Activated CD4-positive, alpha-beta memory T cell treated with anti-CD3 and anti-CD28 coated beads for 36 hours (primary cell): ENCODE data around the gene TADA3. TPM values are rescaled to one million over a fixed set of nuclear protein-coding genes. Genes with fewer than 3 reads are reported as not detected.

ENCODE experiments used
- CTCF ChIA-PET: fragments of 350-600 bp; sonication (Branson Sonifier 250); formaldehyde crosslinking; loops from one replicate; lab custom pipeline; 2021; ENCODE audit warnings: antibody characterized with exemption, inconsistent platforms; lab: Charles Lee
- POLR2A ChIA-PET: fragments of 350-600 bp; sonication (Branson Sonifier 250); formaldehyde crosslinking; loops from one replicate; lab custom pipeline; 2021; ENCODE audit warnings: antibody characterized with exemption; lab: Charles Lee
- DNase-seq: peaks from one replicate; pipeline ENCODE4 v3.0.0-alpha.2; 2020
- H3K27ac Mint-ChIP-seq: one replicate; pipeline ENCODE4 v1.8.0; 2021; ENCODE audit warnings: mixed read lengths
- H3K27me3 Mint-ChIP-seq: one replicate; pipeline ENCODE4 v1.8.0; 2021; ENCODE audit warnings: mixed read lengths
- H3K36me3 Mint-ChIP-seq: one replicate; pipeline ENCODE4 v1.8.0; 2021; ENCODE audit warnings: mixed read lengths
- H3K4me1 Mint-ChIP-seq: one replicate; pipeline ENCODE4 v1.8.0; 2021; ENCODE audit warnings: low read depth, mixed read lengths
- H3K4me3 Mint-ChIP-seq: one replicate; pipeline ENCODE4 v1.8.0; 2021; ENCODE audit warnings: mild to moderate bottlenecking, mixed read lengths
- H3K9me3 Mint-ChIP-seq: one replicate; pipeline ENCODE4 v1.8.0; 2021; ENCODE audit warnings: mixed read lengths
- intact Hi-C: fragments of 100-400 bp; cut with micrococcal nuclease; formaldehyde crosslinking; loops from one replicate; pipeline ENCODE4 v1.15.1; 2023
- total RNA-seq, 2 experiments: library from RNA; stranded (reverse); gene quantifications; one replicate each; pipeline ENCODE4 v1.2.3, GENCODE V29; 2021

TADA3 gene
- total RNA-seq, 2 experiments from 2014 or later: 86.9 to 92.1 TPM

- POLR2A ChIA-PET: no interaction called here
- CTCF ChIA-PET: no interaction called here
- H3K4me1 Mint-ChIP-seq: no peaks in the 10 kb centered on the region
- intact Hi-C loops: no loop called here
- no peak overlapping the region for H3K27ac Mint-ChIP-seq
- H3K36me3 Mint-ChIP-seq: peaks cover 2% of the 10 kb centered on the region
- no peak overlapping the region for H3K4me3 Mint-ChIP-seq
- no peak for DNase-seq
- no peaks in the 10 kb centered on the region for H3K9me3 Mint-ChIP-seq
- no peaks in the 10 kb centered on the region for H3K27me3 Mint-ChIP-seq
These were observed 33.3 kb upstream of the TADA3 start for GRCh38 chr3:9825451-9826040.

GRCh38 chr3:9820946-9821345 lies 28.7 kb upstream of the TADA3 start:
- no peaks in the 10 kb centered on the region for H3K4me1 Mint-ChIP-seq
- no peak overlapping the region for H3K27ac Mint-ChIP-seq
- intact Hi-C loops: no loop called here
- H3K9me3 Mint-ChIP-seq: no peaks in the 10 kb centered on the region
- H3K27me3 Mint-ChIP-seq: no peaks in the 10 kb centered on the region
- H3K4me3 Mint-ChIP-seq: no peak overlapping the region
- POLR2A ChIA-PET: no interaction called here
- H3K36me3 Mint-ChIP-seq: peaks cover 4% of the 10 kb centered on the region
- DNase-seq: no peak
- CTCF ChIA-PET: no interaction called here

GRCh38 chr3:9820543-9820942 lies 28.3 kb upstream of the TADA3 start:
- CTCF ChIA-PET: no interaction called here
- Mint-ChIP-seq H3K27me3 (no peaks in the 10 kb centered on the region), H3K4me3 (no peak overlapping the region), H3K4me1 (no peaks in the 10 kb centered on the region), H3K36me3 (peaks cover 4% of the 10 kb centered on the region), H3K27ac (no peak overlapping the region), H3K9me3 (no peaks in the 10 kb centered on the region)
- intact Hi-C loops: no loop called here
- DNase-seq: no peak
- POLR2A ChIA-PET: no interaction called here

GRCh38 chr3:9818666-9819335 lies 26.5 kb upstream of the TADA3 start:
- no peak for DNase-seq
- no peak overlapping the region for H3K27ac Mint-ChIP-seq
- peaks cover 4% of the 10 kb centered on the region for H3K36me3 Mint-ChIP-seq
- intact Hi-C loops: no loop called here
- no peaks in the 10 kb centered on the region for H3K9me3 Mint-ChIP-seq
- H3K4me1 Mint-ChIP-seq: no peaks in the 10 kb centered on the region
- H3K27me3 Mint-ChIP-seq: no peaks in the 10 kb centered on the region
- ChIA-PET POLR2A (no interaction called here), CTCF (no interaction called here)
- H3K4me3 Mint-ChIP-seq: no peak overlapping the region

GRCh38 chr3:9817436-9817835 lies 25.2 kb upstream of the TADA3 start:
- Mint-ChIP-seq H3K4me1 (no peaks in the 10 kb centered on the region), H3K27ac (no peak overlapping the region), H3K27me3 (no peaks in the 10 kb centered on the region), H3K4me3 (no peak overlapping the region), H3K9me3 (no peaks in the 10 kb centered on the region), H3K36me3 (peaks cover 7% of the 10 kb centered on the region)
- DNase-seq: no peak
- POLR2A ChIA-PET: no interaction called here
- intact Hi-C loops: no loop called here
- CTCF ChIA-PET: interaction anchor here (1.0 to 1.2 kb wide), 2 partner anchors 9 to 10 kb away, joined by 3 read pairs; no protein-coding TSS in a partner anchor

GRCh38 chr3:9815986-9816385 lies 23.7 kb upstream of the TADA3 start:
- Mint-ChIP-seq H3K27ac (no peak overlapping the region), H3K4me1 (peaks cover 3% of the 10 kb centered on the region), H3K4me3 (no peak overlapping the region), H3K27me3 (no peaks in the 10 kb centered on the region), H3K9me3 (no peaks in the 10 kb centered on the region), H3K36me3 (peaks cover 16% of the 10 kb centered on the region)
- POLR2A ChIA-PET: no interaction called here
- CTCF ChIA-PET: no interaction called here
- intact Hi-C loops: no loop called here
- DNase-seq: no peak

GRCh38 chr3:9812870-9813483 lies 20.7 kb upstream of the TADA3 start:
- no peaks in the 10 kb centered on the region for H3K27me3 Mint-ChIP-seq
- H3K27ac Mint-ChIP-seq: no peak overlapping the region
- H3K4me3 Mint-ChIP-seq: no peak overlapping the region
- ChIA-PET POLR2A (interaction anchor here (1.5 to 1.7 kb wide), 2 partner anchors 19 to 20 kb away, joined by 3 to 5 read pairs; partner anchors contain the start of genes ARPC4 and TADA3), CTCF (no interaction called here)
- intact Hi-C loops: no loop called here
- H3K36me3 Mint-ChIP-seq: peaks cover 16% of the 10 kb centered on the region
- H3K9me3 Mint-ChIP-seq: no peaks in the 10 kb centered on the region
- peaks cover 20% of the 10 kb centered on the region for H3K4me1 Mint-ChIP-seq
- DNase-seq: no peak

GRCh38 chr3:9810846-9811245 lies 18.6 kb upstream of the TADA3 start:
- CTCF ChIA-PET: no interaction called here
- intact Hi-C loops: no loop called here
- H3K4me3 Mint-ChIP-seq: peak overlapping the region; percentile 57
- POLR2A ChIA-PET: no interaction called here
- H3K27ac Mint-ChIP-seq: no peak overlapping the region
- no peaks in the 10 kb centered on the region for H3K9me3 Mint-ChIP-seq
- H3K4me1 Mint-ChIP-seq: peaks cover 30% of the 10 kb centered on the region
- DNase-seq: no peak
- H3K27me3 Mint-ChIP-seq: no peaks in the 10 kb centered on the region
- H3K36me3 Mint-ChIP-seq: peaks cover 28% of the 10 kb centered on the region

- Mint-ChIP-seq H3K27me3 (no peaks in the 10 kb centered on the region), H3K36me3 (peaks cover 30% of the 10 kb centered on the region), H3K27ac (no peak overlapping the region), H3K4me1 (peaks cover 30% of the 10 kb centered on the region), H3K9me3 (no peaks in the 10 kb centered on the region), H3K4me3 (peak overlapping the region; percentile 57)
- ChIA-PET CTCF (interaction anchor here (1.0 to 1.6 kb wide), 2 partner anchors 18 to 83 kb away, joined by 4 read pairs; partner anchors contain the start of gene ARPC4), POLR2A (interaction anchor here (0.5 kb wide), 1 partner anchor 86 kb away, joined by 4 read pairs; no protein-coding TSS in a partner anchor)
- DNase-seq: no peak
- intact Hi-C loops: no loop called here
These were observed 18.1 kb upstream of the TADA3 start for GRCh38 chr3:9810433-9810770.

- DNase-seq: peak; percentile 55
- ChIA-PET CTCF (interaction anchor here (1.0 to 1.6 kb wide), 2 partner anchors 17 to 83 kb away, joined by 4 read pairs; partner anchors contain the start of gene ARPC4), POLR2A (interaction anchor here (0.5 to 2.2 kb wide), 4 partner anchors 17 to 123 kb away, joined by 3 to 10 read pairs (median 4); partner anchors contain the start of genes ARPC4, CAMK1 and TADA3)
- peak within 1 kb of the TSS; percentile 83 for H3K27ac Mint-ChIP-seq
- H3K9me3 Mint-ChIP-seq: no peaks in the 10 kb centered on the region
- intact Hi-C loops: loop anchor here (5.0 kb wide), 1 partner anchor 107 kb away; the partner anchor contains the start of gene IL17RC
- H3K4me1 Mint-ChIP-seq: peaks cover 30% of the 10 kb centered on the region
- H3K4me3 Mint-ChIP-seq: peak within 1 kb of the TSS; percentile 81
- no peaks in the 10 kb centered on the region for H3K27me3 Mint-ChIP-seq
- H3K36me3 Mint-ChIP-seq: peaks cover 36% of the 10 kb centered on the region
These were observed 17.6 kb upstream of the TADA3 start, which contains the start of gene TTLL3 for GRCh38 chr3:9809615-9810432. Gene TTLL3 (plus strand): TSS chr3:9810262. CDS start chr3:9810662, 400 bp downstream.

GRCh38 chr3:9809239-9809614 lies 17.0 kb upstream of the TADA3 start:
- peak; percentile 32 for DNase-seq
- peaks cover 41% of the 10 kb centered on the region for H3K36me3 Mint-ChIP-seq
- H3K4me1 Mint-ChIP-seq: peaks cover 30% of the 10 kb centered on the region
- H3K27ac Mint-ChIP-seq: peak overlapping the region; percentile 83
- H3K27me3 Mint-ChIP-seq: no peaks in the 10 kb centered on the region
- no peaks in the 10 kb centered on the region for H3K9me3 Mint-ChIP-seq
- ChIA-PET POLR2A (interaction anchor here (0.5 to 2.2 kb wide), 5 partner anchors 17 to 123 kb away, joined by 3 to 10 read pairs (median 3); partner anchors contain the start of genes ARPC4, CAMK1 and TADA3), CTCF (interaction anchor here (1.0 to 1.8 kb wide), 4 partner anchors 16 to 137 kb away, joined by 4 to 10 read pairs (median 4); partner anchors contain the start of gene ARPC4)
- intact Hi-C loops: loop anchor here (5.0 kb wide), 1 partner anchor 108 kb away; the partner anchor contains the start of gene IL17RC
- H3K4me3 Mint-ChIP-seq: peak overlapping the region; percentile 81
